Measurements from ENCODE around the gene NAP1L1.

Gene NAP1L1

DNA sequence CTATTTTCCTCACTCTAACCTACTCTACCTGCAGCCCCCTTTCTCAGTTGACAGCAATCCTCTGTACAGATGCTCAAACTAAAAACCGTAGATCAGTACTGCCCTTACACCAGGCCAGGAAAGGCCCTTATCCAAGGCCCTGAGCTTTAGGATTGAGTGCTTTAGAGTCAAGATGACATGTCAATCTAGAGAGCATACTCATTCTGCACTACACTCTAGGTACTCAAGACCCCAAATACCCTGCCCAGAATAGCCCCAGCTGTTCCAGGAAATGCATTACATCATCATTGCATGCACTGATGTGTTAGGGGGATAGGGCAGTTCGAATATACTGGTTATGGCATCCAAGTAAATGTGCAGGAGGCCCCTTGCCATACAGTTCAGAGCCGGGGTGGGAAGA is 49.4 kb downstream of the NAP1L1 start:
- no peaks in the 10 kb centered on the region for H3K36me3 Mint-ChIP-seq (ENCODE audit: low read depth)
- H3K4me3 Mint-ChIP-seq = peak overlapping the region in 2 of 3 experiments; percentile 13 to 74
- peak overlapping the region; percentile 10 to 58 (median 37) for H3K27ac Mint-ChIP-seq
- no peaks in the 10 kb centered on the region for H3K9me3 Mint-ChIP-seq
- TF ChIP-seq, protein P1, sequence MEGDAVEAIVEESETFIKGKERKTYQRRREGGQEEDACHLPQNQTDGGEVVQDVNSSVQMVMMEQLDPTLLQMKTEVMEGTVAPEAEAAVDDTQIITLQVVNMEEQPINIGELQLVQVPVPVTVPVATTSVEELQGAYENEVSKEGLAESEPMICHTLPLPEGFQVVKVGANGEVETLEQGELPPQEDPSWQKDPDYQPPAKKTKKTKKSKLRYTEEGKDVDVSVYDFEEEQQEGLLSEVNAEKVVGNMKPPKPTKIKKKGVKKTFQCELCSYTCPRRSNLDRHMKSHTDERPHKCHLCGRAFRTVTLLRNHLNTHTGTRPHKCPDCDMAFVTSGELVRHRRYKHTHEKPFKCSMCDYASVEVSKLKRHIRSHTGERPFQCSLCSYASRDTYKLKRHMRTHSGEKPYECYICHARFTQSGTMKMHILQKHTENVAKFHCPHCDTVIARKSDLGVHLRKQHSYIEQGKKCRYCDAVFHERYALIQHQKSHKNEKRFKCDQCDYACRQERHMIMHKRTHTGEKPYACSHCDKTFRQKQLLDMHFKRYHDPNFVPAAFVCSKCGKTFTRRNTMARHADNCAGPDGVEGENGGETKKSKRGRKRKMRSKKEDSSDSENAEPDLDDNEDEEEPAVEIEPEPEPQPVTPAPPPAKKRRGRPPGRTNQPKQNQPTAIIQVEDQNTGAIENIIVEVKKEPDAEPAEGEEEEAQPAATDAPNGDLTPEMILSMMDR (IDR thresholded peaks at IDR 0.05; ENCODE audit: unreplicated experiment in 3 of 3) = no peak
- H3K4me1 Mint-ChIP-seq = peaks cover 40% of the 10 kb centered on the region
- H3K27me3 Mint-ChIP-seq (ENCODE audit: low read depth) = no peaks in the 10 kb centered on the region

DNA sequence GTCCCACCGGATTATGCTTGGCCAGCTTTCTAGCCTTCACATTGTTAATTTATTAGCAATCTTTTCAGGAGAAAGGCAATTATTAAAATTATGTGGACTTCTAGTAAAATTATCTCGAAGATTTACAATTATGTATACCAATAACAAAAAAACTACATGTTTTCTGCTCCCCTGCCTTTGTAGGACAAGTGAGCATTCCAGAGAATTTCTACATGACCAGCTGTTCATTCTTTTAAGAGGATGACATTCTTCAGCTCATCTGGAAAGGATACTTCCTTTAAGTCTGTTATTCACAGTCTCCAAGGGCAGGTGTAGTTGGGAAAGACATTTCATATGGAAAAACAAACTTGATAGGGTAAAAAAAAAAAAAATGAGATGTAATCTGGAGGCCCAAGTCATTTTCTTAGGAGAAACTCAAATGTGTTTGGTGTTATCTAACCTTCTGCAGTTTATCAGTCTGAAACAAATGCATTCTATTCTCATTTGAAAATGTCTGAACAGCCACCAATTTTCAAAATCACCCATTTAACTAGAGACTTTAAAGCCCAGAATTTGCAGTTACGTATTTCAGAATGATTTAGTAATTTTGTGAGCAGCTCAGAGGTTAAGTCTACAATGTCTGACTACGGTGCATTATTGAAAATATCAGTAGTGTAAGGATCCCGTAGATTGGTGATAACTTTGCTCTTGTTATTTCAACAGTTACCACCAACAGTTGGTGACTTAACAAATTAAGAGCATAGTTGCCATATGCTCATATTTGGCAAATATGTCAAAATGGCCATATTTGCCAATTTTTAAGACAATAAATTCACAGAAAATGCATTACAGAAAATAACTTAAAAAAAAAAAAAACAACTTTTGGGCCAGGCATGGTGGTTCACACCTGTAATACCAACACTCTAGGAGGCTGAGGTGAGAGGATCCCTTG is 51.1 kb downstream of the NAP1L1 start:
- TF ChIP-seq, protein P1 (IDR thresholded peaks at IDR 0.05; ENCODE audit: unreplicated experiment in 3 of 3) = no peak
- H3K36me3 Mint-ChIP-seq (ENCODE audit: low read depth) = peaks cover 5% of the 10 kb centered on the region
- peak overlapping the region; percentile 92 to 97 (median 96) for H3K4me3 Mint-ChIP-seq
- H3K27me3 Mint-ChIP-seq (ENCODE audit: low read depth) = no peaks in the 10 kb centered on the region
- H3K9me3 Mint-ChIP-seq = no peaks in the 10 kb centered on the region
- H3K27ac Mint-ChIP-seq = peak overlapping the region; percentile 91 to 97 (median 94)
- H3K4me1 Mint-ChIP-seq = peaks cover 48% of the 10 kb centered on the region

DNA sequence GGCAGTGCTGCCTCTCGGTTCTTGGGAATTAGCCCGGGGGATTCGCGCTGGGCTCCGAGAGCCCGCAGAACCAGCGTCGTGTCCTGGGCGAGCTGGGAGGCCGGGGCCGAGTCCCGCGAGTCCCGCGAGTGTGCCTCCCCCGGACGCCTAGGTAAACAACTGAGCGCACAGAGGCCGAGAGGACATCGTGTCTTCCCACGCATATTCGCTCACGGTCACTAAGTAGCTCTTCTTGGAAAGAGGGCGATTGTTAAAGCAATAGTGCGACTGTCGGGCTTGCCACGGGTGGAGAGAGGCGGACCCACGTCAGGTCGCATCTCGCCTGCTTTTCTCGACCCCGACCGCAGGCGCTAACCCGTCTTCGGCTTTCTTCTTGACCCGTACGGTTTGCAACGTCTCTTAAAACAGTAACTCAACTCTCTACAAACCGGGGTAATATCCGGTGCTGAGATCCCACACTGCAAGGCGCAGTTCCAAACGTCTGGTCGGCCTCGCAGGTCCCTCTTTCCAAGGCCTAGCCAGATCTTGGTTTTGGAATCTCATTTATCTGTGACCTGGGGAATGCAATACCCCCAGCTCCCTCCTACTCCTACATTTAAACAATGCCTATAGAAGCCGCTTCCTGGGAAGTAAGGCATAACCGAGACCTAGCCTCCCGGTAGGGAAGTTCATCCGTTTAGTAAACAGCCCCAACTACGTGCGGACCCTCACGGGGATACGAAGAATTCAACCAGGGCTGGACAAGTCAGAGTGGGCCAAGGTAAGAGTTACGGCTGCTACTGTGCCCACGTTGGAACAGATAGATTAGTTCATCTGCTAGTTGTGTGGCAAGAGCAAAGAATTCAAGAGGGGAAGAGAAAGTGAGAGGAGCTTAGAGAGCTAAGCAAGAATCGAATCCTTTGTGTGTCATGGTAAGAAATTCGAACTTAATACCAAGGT is 52.2 kb downstream of the NAP1L1 start:
- H3K36me3 Mint-ChIP-seq (ENCODE audit: low read depth) = peaks cover 5% of the 10 kb centered on the region
- peak overlapping the region; percentile 91 to 97 (median 94) for H3K27ac Mint-ChIP-seq
- H3K4me1 Mint-ChIP-seq = peaks cover 43% of the 10 kb centered on the region
- H3K27me3 Mint-ChIP-seq (ENCODE audit: low read depth) = no peaks in the 10 kb centered on the region
- peak overlapping the region; percentile 92 to 97 (median 96) for H3K4me3 Mint-ChIP-seq
- TF ChIP-seq, protein P1 (IDR thresholded peaks at IDR 0.05; ENCODE audit: unreplicated experiment in 3 of 3) = no peak
- no peaks in the 10 kb centered on the region for H3K9me3 Mint-ChIP-seq

DNA sequence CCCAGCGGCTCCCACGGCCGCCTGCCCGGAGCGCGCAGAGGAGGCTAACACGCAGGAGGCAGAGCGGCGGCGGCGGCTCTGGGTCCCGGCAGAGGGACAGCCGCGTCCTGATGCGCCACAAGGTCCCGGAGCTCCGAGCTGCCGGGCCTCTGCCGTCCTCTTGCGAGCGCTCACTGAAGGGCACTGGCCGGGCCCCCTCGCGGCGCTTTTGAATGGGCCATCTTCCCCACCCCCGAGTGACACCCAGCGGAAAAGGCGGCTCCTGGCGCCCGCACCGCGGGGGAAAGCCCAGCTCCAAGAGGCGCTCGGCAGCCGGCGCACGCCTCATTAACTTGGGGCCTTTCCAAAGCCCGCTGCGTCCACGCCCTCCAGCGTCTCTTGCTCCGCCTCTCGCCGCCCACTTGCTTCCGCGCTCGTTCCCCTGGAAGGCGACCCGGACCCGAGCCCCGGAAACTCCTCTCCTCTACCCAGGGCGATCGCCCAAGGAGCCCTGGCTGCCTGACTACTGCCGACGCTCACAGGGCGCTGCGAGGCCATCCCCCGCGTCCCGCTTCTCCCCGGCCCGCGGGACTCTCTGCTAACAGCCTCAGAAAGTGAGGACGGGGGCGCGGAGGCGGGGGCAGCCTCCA is 53.0 kb downstream of the NAP1L1 start, which contains the start of gene PHLDA1:
PHLDA1 (minus strand) TSS at position 363 of the 629 bp plus-strand sequence.
- peaks cover 46% of the 10 kb centered on the region for H3K4me1 Mint-ChIP-seq
- no peaks in the 10 kb centered on the region for H3K9me3 Mint-ChIP-seq
- peak within 1 kb of the TSS; percentile 94 to 97 (median 94) for H3K27ac Mint-ChIP-seq
- no peaks in the 10 kb centered on the region for H3K27me3 Mint-ChIP-seq (ENCODE audit: low read depth)
- H3K4me3 Mint-ChIP-seq = peak within 1 kb of the TSS; percentile 92 to 97 (median 96)
- H3K36me3 Mint-ChIP-seq (ENCODE audit: low read depth) = peaks cover 8% of the 10 kb centered on the region
- TF ChIP-seq, protein P1 (IDR thresholded peaks at IDR 0.05; ENCODE audit: unreplicated experiment in 3 of 3) = peak; percentile 58 to 69 (median 59)

DNA sequence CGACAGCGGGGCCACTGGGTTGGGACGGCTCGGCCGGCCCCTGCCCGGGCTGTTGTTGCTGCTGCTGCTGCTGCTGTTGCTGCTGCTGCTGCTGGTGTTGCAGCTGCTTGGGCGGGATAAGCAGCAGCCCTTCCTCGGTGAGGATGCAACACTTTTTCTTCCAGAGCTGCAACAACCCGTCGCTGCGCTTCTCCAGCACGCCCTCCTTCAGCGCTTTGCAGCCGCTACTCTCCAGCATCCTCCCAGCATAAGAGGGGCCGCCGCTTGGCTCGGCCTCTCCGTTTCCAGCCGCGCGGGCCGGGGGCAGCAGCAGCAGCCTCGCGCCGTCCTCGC is 53.4 kb downstream of the NAP1L1 start:
- Mint-ChIP-seq H3K36me3 (ENCODE audit: low read depth) (peaks cover 9% of the 10 kb centered on the region), H3K4me1 (peaks cover 50% of the 10 kb centered on the region), H3K9me3 (no peaks in the 10 kb centered on the region), H3K27ac (peak overlapping the region; percentile 72 to 94 (median 85)), H3K27me3 (ENCODE audit: low read depth) (no peaks in the 10 kb centered on the region), H3K4me3 (peak overlapping the region; percentile 92 to 97 (median 96))
- TF ChIP-seq, protein P1 (IDR thresholded peaks at IDR 0.05; ENCODE audit: unreplicated experiment in 3 of 3) = no peak
